Lower leg skin (tissue), 4 donors: ENCODE data around the gene VPS4A. TPM values are rescaled to one million over a fixed set of nuclear protein-coding genes. Genes with fewer than 3 reads are reported as not detected.

Experiments used
- DNase-seq, 2 donors: peaks; one replicate each; pipeline ENCODE4 v3.0.0-alpha.2; 2019; ENCODE audit warnings: low spot score in 2 of 2
- H3K4me3 ChIP-seq: fragments of 200-600 bp; sonication (generic); 2 replicates; pipeline ENCODE4 v1.5.1; 2017; ENCODE audit warnings: mild to moderate bottlenecking, low read depth; ENCODE audit not compliant: poor library complexity, severe bottlenecking
- POLR2A ChIP-seq, 2 donors: fragments of 450-650 bp; IDR thresholded peaks; one replicate each; pipeline ENCODE4 v1.6.1; 2016 to 2017; ENCODE audit warnings: antibody characterized with exemption in 2 of 2, mild to moderate bottlenecking in 1 of 2, moderate library complexity in 1 of 2
- WGBS, 2 donors: methylation state at CpG; one replicate each; pipeline ENCODE4 v1.1.5; 2018; 5-methylcytosine and 5-hydroxymethylcytosine counted together
- intact Hi-C: fragments of 100-400 bp; cut with DNase I; formaldehyde crosslinking; loops from one replicate; pipeline ENCODE4 v1.15.0; 2023; ENCODE audit warnings: low total_unique reads
- total RNA-seq, 4 donors: library from RNA; depleted of rRNA; stranded (reverse); fragments of >200 nt; gene quantifications; one replicate each; pipeline ENCODE4 v1.1.0, GENCODE V29; 2016
- TF ChIP-seq, protein P1 (sequence below), 3 donors: fragments of 450-650 bp; IDR thresholded peaks; one replicate each; pipeline ENCODE4 v1.5.1; 2016; ENCODE audit warnings: antibody characterized with exemption in 3 of 3, mild to moderate bottlenecking in 3 of 3, moderate library complexity in 2 of 3

Gene VPS4A
- total RNA-seq, 4 donors from 2014 or later = 34.8 to 57.5 (median 35.6) TPM

GRCh38 chr16:69274699-69275235 lies 36.4 kb upstream of the VPS4A start:
- 66 to 69% methylated on average over 4 of the region's 4 CpGs for WGBS, 2 donors
- H3K4me3 ChIP-seq = no peak overlapping the region
- no peak for TF ChIP-seq POLR2A (IDR thresholded peaks at IDR 0.05)
- TF ChIP-seq, protein P1, sequence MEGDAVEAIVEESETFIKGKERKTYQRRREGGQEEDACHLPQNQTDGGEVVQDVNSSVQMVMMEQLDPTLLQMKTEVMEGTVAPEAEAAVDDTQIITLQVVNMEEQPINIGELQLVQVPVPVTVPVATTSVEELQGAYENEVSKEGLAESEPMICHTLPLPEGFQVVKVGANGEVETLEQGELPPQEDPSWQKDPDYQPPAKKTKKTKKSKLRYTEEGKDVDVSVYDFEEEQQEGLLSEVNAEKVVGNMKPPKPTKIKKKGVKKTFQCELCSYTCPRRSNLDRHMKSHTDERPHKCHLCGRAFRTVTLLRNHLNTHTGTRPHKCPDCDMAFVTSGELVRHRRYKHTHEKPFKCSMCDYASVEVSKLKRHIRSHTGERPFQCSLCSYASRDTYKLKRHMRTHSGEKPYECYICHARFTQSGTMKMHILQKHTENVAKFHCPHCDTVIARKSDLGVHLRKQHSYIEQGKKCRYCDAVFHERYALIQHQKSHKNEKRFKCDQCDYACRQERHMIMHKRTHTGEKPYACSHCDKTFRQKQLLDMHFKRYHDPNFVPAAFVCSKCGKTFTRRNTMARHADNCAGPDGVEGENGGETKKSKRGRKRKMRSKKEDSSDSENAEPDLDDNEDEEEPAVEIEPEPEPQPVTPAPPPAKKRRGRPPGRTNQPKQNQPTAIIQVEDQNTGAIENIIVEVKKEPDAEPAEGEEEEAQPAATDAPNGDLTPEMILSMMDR (IDR thresholded peaks at IDR 0.05) = no peak
- intact Hi-C loops = no loop called here
- no peak for DNase-seq

DNA sequence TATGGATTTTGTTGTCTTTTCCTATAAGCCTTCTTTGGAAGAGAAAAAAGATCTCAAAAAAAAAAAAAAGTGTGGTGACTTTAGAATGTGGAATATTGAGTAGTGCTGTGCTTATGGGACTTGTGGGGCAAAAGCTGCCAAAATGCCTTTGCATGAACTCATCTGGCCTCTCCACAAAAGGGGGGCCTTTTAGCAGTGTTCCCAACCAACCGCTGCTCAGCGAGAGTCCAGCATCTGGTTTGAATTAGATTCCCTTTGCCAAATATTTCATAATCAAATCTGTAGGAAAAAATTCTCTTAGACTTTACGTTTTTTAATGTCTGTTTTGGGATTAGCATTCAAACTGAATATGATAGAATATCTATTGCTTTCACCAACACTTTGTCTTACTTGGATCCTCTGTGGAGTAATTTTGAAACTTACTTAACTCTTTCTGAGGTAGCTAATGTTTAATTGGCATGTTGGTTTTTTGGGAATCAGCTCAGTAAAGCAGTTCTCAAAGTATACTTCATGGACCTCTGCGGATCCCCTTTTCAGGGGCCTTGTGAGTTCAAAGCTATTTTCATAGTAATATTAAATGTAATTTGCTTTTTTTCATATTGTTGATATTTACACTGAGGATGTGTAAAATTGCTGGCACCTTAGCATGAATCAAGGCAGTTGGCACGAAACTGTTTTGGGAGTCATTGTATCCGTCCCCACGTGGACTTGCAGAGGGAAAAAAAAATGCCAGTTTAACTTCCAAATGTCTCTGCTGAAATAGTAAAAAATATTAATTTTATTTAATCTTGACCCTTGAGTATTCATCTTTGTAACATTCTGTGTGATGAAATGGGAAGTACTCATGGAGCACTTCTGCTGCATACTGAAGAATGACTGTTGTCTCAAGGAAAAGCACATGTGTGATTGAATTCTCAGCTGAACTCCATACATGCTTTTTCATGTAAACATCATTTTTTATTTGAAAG lies 34.7 kb upstream of the VPS4A start:
- DNase-seq = peak; percentile 66 to 88
- 36 to 37% methylated on average over 7 of the region's 7 CpGs for WGBS, 2 donors
- intact Hi-C loops = no loop called here
- H3K4me3 ChIP-seq = no peak overlapping the region
- TF ChIP-seq POLR2A (IDR thresholded peaks at IDR 0.05) = no peak
- TF ChIP-seq, protein P1 (IDR thresholded peaks at IDR 0.05) = no peak

GRCh38 chr16:69277413-69277812 lies 33.7 kb upstream of the VPS4A start:
- no peak for TF ChIP-seq POLR2A (IDR thresholded peaks at IDR 0.05)
- TF ChIP-seq, protein P1 (IDR thresholded peaks at IDR 0.05) = no peak
- no peak for DNase-seq
- intact Hi-C loops = no loop called here
- no peak overlapping the region for H3K4me3 ChIP-seq
- 60 to 69% methylated on average over 1 of the region's 1 CpG for whole genome bisulfite sequencing, 2 donors

- intact Hi-C loops = no loop called here
- no peak for DNase-seq
- TF ChIP-seq, protein P1 (IDR thresholded peaks at IDR 0.05) = no peak
- no peak overlapping the region for H3K4me3 ChIP-seq
- WGBS, 2 donors = 87 to 94% methylated on average over 4 of the region's 4 CpGs
These were observed 27.3 kb upstream of the VPS4A start for GRCh38 chr16:69283851-69284250.

GRCh38 chr16:69285240-69285639 lies 25.9 kb upstream of the VPS4A start:
- WGBS, 2 donors = 79 to 80% methylated on average over 4 of the region's 4 CpGs
- no peak overlapping the region for H3K4me3 ChIP-seq
- intact Hi-C loops = no loop called here
- no peak for TF ChIP-seq POLR2A (IDR thresholded peaks at IDR 0.05)
- TF ChIP-seq, protein P1 (IDR thresholded peaks at IDR 0.05) = no peak
- DNase-seq = no peak
